HEK293T (cell line): ENCODE results near the gene IZUMO1R.

ENCODE experiments used
- BHLHE40 ChIP-seq: fragments of 450-650 bp; IDR thresholded peaks from 2 replicates; pipeline ENCODE4 v1.6.1; 2016; ENCODE audit warnings: mild to moderate bottlenecking, moderate library complexity, borderline replicate concordance
- FOXM1 ChIP-seq: fragments of 450-650 bp; IDR thresholded peaks from 2 replicates; pipeline ENCODE4 v1.6.1; 2017; ENCODE audit warnings: mild to moderate bottlenecking, borderline replicate concordance
- NFRKB ChIP-seq: fragments of 450-650 bp; IDR thresholded peaks from 2 replicates; pipeline ENCODE4 v1.6.1; 2016; ENCODE audit warnings: mild to moderate bottlenecking, moderate library complexity
- SUZ12 ChIP-seq: fragments of 450-650 bp; IDR thresholded peaks from 2 replicates; pipeline ENCODE4 v1.6.1; 2016; ENCODE audit warnings: mild to moderate bottlenecking
- TF ChIP-seq, protein P1 (sequence below): fragments of 450-650 bp; IDR thresholded peaks from 2 replicates; pipeline ENCODE4 v1.6.1; 2016

DNA sequence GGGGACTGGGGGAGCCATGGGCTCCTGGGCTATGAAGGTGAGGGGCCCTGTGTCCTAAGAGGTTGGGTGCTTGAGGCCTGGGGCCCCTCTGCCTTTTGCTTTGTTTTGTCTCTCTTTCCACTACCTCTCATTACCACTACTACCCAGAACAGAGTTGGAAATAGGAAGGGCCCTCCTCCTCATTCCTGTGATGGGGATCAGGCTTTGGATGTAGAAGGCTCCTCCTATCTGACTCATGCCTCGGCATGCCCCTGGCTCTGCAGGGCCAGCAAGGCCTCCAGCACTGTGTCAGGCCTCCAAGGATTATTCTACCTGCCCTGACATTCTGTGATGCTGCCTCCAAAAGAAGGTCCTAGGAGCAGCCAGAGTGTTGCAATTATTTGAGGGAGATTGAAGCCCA, 766 bp downstream of the IZUMO1R start:
- TF ChIP-seq BHLHE40 (no peak), NFRKB (no peak), FOXM1 (no peak), SUZ12 (no peak)
- TF ChIP-seq, protein P1, sequence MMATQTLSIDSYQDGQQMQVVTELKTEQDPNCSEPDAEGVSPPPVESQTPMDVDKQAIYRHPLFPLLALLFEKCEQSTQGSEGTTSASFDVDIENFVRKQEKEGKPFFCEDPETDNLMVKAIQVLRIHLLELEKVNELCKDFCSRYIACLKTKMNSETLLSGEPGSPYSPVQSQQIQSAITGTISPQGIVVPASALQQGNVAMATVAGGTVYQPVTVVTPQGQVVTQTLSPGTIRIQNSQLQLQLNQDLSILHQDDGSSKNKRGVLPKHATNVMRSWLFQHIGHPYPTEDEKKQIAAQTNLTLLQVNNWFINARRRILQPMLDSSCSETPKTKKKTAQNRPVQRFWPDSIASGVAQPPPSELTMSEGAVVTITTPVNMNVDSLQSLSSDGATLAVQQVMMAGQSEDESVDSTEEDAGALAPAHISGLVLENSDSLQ: no peak
